HEK293T (cell line): Measurements from ENCODE around the gene IRF2BP1.

ENCODE experiments used
- CTCF ChIA-PET: fragments of 350-600 bp; formaldehyde crosslinking; extraction: SDS; loops from one replicate; lab custom pipeline; 2021; ENCODE audit warnings: antibody characterized with exemption, inconsistent platforms; lab: Yijun Ruan, JAX
- POLR2A ChIA-PET: fragments of 350-600 bp; formaldehyde crosslinking; extraction: SDS; loops from one replicate; lab custom pipeline; 2020; ENCODE audit warnings: antibody characterized with exemption, inconsistent platforms; lab: Yijun Ruan, JAX
- DNase-seq: peaks from one replicate; pipeline ENCODE4 v3.0.0; 2012; ENCODE audit warnings: mixed read lengths; ENCODE audit errors: extremely low spot score
- ARNT ChIP-seq: fragments of 450-650 bp; IDR thresholded peaks from 2 replicates; pipeline ENCODE4 v1.6.1; 2017; ENCODE audit warnings: mild to moderate bottlenecking
- BHLHE40 ChIP-seq: fragments of 450-650 bp; IDR thresholded peaks from 2 replicates; pipeline ENCODE4 v1.6.1; 2016; ENCODE audit warnings: mild to moderate bottlenecking, moderate library complexity, borderline replicate concordance
- CTBP1 ChIP-seq: fragments of 450-650 bp; IDR thresholded peaks from 2 replicates; pipeline ENCODE4 v1.6.1; 2016; ENCODE audit warnings: borderline replicate concordance
- ELF4 ChIP-seq: fragments of 450-650 bp; IDR thresholded peaks from 2 replicates; pipeline ENCODE4 v1.6.1; 2017; ENCODE audit warnings: antibody characterized with exemption
- FOXA1 ChIP-seq: fragments of 450-650 bp; IDR thresholded peaks from 2 replicates; pipeline ENCODE4 v1.6.1; 2016; ENCODE audit warnings: mild to moderate bottlenecking
- FOXK2 ChIP-seq: fragments of 450-650 bp; IDR thresholded peaks from 2 replicates; pipeline ENCODE4 v1.6.1; 2016; ENCODE audit warnings: mild to moderate bottlenecking
- FOXM1 ChIP-seq: fragments of 450-650 bp; IDR thresholded peaks from 2 replicates; pipeline ENCODE4 v1.6.1; 2017; ENCODE audit warnings: mild to moderate bottlenecking, borderline replicate concordance
- HDGF ChIP-seq: fragments of 450-650 bp; IDR thresholded peaks from 2 replicates; pipeline ENCODE4 v1.6.1; 2017; ENCODE audit warnings: antibody characterized with exemption, borderline replicate concordance
- L3MBTL2 ChIP-seq: fragments of 450-650 bp; conservative IDR thresholded peaks from 2 replicates; pipeline ENCODE4 v1.6.1; 2016; ENCODE audit warnings: mild to moderate bottlenecking
- LEF1 ChIP-seq: fragments of 450-650 bp; IDR thresholded peaks from 2 replicates; pipeline ENCODE4 v1.6.1; 2017; ENCODE audit warnings: mild to moderate bottlenecking, borderline replicate concordance
- NFRKB ChIP-seq: fragments of 450-650 bp; IDR thresholded peaks from 2 replicates; pipeline ENCODE4 v1.6.1; 2016; ENCODE audit warnings: mild to moderate bottlenecking, moderate library complexity
- SP1 ChIP-seq: fragments of 450-650 bp; IDR thresholded peaks from 2 replicates; pipeline ENCODE4 v1.6.1; 2017
- SUZ12 ChIP-seq: fragments of 450-650 bp; IDR thresholded peaks from 2 replicates; pipeline ENCODE4 v1.6.1; 2016; ENCODE audit warnings: mild to moderate bottlenecking
- TARDBP ChIP-seq: fragments of 450-650 bp; IDR thresholded peaks from 2 replicates; pipeline ENCODE4 v1.6.1; 2016
- ZNF384 ChIP-seq: fragments of 450-650 bp; IDR thresholded peaks from 2 replicates; pipeline ENCODE4 v1.6.1; 2016
- TF ChIP-seq, protein P1 (sequence below): fragments of 450-650 bp; IDR thresholded peaks from 2 replicates; pipeline ENCODE4 v1.6.1; 2016

Gene IRF2BP1

DNA sequence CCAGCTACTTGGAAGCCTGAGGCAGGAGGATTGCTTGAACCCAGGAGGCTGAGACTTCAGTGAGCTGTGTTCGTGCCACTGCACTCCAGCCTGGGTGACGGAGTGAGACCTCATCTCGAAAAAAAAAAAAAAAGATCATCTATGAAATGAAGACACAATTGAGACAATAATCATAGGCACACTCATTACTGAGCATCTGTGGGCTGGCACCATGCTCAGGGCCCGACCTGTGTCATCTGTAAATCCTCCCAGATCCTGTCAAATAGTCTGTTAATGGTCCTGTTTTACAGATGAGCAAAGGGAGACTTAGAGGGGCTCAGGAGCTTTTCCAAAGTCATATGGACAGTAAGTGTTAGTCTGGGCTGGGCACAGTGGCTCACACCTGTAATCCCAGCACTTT is 32.8 kb upstream of the IRF2BP1 start:
- no peak for DNase-seq
- TF ChIP-seq FOXM1 (no peak), NFRKB (no peak), BHLHE40 (no peak), L3MBTL2 (no peak), ARNT (no peak), CTBP1 (no peak), ZNF384 (no peak), TARDBP (no peak), LEF1 (no peak), FOXK2 (no peak), SUZ12 (no peak), FOXA1 (no peak), HDGF (no peak), ELF4 (no peak), SP1 (no peak)
- TF ChIP-seq, protein P1, sequence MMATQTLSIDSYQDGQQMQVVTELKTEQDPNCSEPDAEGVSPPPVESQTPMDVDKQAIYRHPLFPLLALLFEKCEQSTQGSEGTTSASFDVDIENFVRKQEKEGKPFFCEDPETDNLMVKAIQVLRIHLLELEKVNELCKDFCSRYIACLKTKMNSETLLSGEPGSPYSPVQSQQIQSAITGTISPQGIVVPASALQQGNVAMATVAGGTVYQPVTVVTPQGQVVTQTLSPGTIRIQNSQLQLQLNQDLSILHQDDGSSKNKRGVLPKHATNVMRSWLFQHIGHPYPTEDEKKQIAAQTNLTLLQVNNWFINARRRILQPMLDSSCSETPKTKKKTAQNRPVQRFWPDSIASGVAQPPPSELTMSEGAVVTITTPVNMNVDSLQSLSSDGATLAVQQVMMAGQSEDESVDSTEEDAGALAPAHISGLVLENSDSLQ = no peak
- ChIA-PET POLR2A (no interaction called here), CTCF (interaction anchor here (0.6 kb wide), 1 partner anchor 21 kb away, joined by 3 read pairs; no protein-coding TSS in a partner anchor)

DNA sequence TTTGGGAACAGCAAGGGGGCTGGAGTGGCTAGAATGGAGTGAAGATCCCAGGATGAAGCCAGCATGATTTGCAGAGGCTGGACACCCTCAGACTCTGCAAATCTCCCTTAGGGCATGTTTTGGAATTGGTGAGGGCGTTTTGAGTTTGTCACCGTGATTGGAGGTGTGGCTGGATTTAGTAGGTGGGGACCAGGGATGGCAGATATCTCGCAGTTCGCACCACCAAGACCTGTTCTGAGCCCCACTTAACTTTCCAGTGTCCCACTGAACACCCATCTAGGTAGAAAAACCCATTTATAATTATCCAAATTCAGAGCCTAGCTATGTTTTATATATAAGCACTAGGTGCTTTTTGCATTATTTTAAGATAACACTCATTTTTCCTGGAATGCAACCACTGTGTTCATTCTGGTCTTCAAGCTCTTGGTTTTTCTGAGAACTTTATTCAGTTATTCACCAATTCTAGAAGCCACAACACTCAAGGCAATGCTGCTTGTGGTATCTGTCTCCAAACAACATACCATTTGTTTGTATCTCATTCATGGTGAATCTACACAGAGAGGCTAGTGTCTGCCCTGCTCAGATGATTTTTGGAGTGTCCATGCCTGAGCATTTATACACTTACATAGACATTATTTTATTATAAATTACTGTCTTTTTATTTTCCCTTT is 31.6 kb upstream of the IRF2BP1 start:
- TF ChIP-seq TARDBP (no peak), CTBP1 (no peak), L3MBTL2 (no peak)
- TF ChIP-seq, protein P1 = no peak
- ChIA-PET POLR2A (interaction anchor here (0.6 to 1.7 kb wide), 2 partner anchors 15 to 54 kb away, joined by 3 to 4 read pairs; partner anchors contain the start of gene MYPOP), CTCF (interaction anchor here (0.7 kb wide), 1 partner anchor 38 kb away, joined by 3 read pairs; no protein-coding TSS in a partner anchor)
- DNase-seq = no peak

DNA sequence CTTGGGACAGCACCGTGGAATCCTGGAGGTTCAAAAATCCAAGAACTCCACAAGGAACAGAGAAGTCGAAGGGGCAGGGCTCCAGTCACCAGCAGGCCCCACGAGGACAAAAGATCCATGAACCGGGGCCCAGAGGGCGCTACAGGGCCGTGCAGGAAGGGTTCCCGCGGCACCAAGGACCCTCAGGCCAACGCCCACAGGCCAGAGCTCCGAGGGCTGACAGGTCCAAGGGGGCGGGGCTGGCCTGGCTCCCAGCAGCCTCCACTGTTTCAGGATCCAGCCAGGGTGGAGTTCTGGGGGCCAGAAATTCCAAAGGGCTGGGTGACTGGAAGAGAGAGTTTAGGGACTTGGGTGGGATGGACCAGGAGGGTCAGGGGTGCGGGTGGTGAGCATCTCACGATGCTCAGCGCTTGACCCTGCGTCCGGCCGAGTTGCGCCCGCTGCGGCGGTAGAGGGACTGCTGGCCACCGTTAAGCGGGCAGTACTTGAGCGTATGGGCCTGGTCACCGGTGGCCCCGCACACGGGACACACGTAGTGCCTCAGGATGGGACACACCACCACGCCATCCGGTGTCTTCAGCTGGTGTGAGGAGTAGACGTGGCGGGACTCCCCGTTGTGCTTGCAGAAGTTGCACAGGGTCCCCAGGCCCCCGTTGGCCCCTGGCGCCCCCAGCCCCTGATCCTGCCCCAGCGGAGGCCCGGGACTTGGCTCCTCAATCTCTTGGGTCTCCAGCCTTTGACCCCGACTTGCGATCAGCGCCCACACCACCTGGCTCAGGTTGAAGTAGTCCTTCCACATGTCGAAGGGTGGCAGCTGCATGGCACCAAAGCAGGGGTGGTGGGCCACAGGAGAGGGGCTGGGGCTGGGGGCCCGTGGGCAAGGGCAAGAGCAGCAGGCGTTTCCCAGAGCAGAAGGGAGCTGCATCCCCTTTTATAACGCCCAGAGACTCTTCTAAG is 28.2 kb upstream of the IRF2BP1 start, which contains the start of gene NANOS2:
Gene NANOS2, minus strand, starts transcription at position 905 of the 957 bp plus-strand sequence. Its CDS starts 85 bp downstream, at position 820.
- TF ChIP-seq ELF4 (no peak), ZNF384 (no peak), L3MBTL2 (no peak), FOXK2 (no peak), HDGF (no peak)
- peak; percentile 58 for DNase-seq
- ChIA-PET POLR2A (interaction anchor here (0.7 to 2.5 kb wide), 4 partner anchors 11 to 163 kb away, joined by 3 to 13 read pairs (median 4); partner anchors contain the start of genes CCDC61 and MYPOP), CTCF (interaction anchor here (0.6 to 2.4 kb wide), 3 partner anchors 11 to 119 kb away, joined by 3 to 12 read pairs (median 7); partner anchors contain the start of gene MYPOP)

DNA sequence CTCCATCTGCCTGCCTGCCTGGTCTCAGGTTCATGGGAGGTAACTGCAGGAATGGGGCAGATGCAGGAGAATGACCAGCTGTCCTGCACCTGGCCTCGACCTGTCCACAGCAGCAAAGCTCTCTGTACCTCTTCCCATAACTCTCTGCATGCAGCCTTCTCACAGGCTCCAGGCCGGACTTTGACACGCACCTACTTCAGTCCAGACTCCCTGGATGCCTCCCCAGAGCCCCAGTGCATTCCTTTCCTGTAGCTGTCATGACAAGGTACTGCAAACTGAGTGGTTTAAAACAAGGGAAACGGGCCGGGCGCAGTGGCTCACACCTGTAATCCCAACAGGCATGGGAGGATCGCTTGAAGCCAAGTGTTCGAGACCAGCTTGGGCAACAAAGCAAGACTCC is 25.4 kb upstream of the IRF2BP1 start:
- DNase-seq = no peak
- POLR2A ChIA-PET = interaction anchor here (1.0 kb wide), 1 partner anchor 9 kb away, joined by 5 read pairs; the partner anchor contains the start of gene MYPOP
- CTCF ChIA-PET = no interaction called here
- no peak for TF ChIP-seq SUZ12
- TF ChIP-seq ARNT = no peak
- TF ChIP-seq TARDBP = no peak
- no peak for TF ChIP-seq LEF1
- TF ChIP-seq ZNF384 = no peak
- TF ChIP-seq, protein P1 = no peak
- TF ChIP-seq CTBP1 = no peak

DNA sequence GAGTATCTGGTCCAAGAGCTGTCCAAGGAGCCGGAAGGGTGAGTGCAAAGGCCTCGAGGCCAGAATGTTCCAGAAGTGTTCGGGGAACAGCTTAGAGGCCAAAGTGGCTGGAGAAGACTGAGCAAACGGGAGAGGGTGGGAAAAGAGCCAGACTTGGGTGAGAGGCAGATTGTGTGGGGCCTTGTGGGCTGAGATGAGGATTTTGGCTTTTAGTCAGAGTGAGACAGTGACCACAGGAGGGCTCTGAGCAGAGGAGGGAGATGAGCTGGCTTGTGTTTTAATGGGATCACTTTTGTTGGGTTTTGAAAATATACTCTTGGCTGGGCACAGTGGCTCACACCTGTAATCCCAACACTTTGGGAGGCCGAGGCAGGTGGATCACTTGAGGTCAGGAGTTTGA is 23.0 kb upstream of the IRF2BP1 start:
- ChIA-PET CTCF (no interaction called here), POLR2A (no interaction called here)
- DNase-seq = no peak
- TF ChIP-seq LEF1 (no peak), CTBP1 (no peak), FOXA1 (no peak), SP1 (no peak), NFRKB (no peak), ELF4 (no peak), FOXK2 (no peak)
- TF ChIP-seq, protein P1 = no peak
